NB4 (cell line): ENCODE data around the gene UBE2N.
A peak's percentile ranks its signal among the peaks of the same experiment; 100 is the strongest.
"Not testable (repeated sequence)": the region's sequence is repeated elsewhere in the genome, so short reads cannot be mapped to it uniquely, and the experiment has no call there.

Source experiments
- DNase-seq: peaks from one replicate; pipeline ENCODE4 v3.0.0; 2010; ENCODE audit warnings: low read depth
- H3K4me3 ChIP-seq: one replicate; pipeline ENCODE4 v1.5.1; 2011; ENCODE audit warnings: mild to moderate bottlenecking, low read depth, low read length, moderate library complexity
- CTCF ChIP-seq: IDR thresholded peaks from one replicate; pipeline ENCODE4 v1.5.1; 2012; ENCODE audit warnings: low read depth, low read length
- MYC ChIP-seq: IDR thresholded peaks from 2 replicates; pipeline ENCODE4 v1.6.1; 2011; ENCODE audit warnings: low read depth, low read length
- POLR2A ChIP-seq: IDR thresholded peaks from 2 replicates; pipeline ENCODE4 v1.6.1; 2011; ENCODE audit warnings: mild to moderate bottlenecking; ENCODE audit not compliant: insufficient read length; ENCODE audit errors: extremely low read depth
- TF ChIP-seq, protein P1 (sequence below): IDR thresholded peaks from 2 replicates; pipeline ENCODE4 v1.6.1; 2011; ENCODE audit warnings: low read depth, low read length

Gene UBE2N

DNA sequence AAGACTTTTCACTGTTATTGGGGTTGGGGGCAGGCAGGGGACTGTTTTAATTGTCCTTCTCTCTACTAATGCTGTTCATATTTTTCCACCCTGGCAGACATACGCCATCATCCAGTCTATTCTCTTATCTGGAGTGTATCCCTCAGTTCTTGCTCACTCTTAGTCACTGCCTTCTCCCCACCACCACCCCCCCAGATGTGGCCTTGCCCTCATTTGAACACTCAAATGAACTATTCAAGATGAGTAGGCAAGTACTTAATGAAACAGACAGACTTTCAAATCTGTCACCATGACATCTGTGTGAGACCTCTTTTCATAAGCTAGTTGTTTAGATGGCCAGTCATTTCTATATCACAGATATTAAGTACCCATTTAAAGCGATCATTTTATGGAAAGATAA lies 54.0 kb downstream of the UBE2N start:
- no peak for DNase-seq
- H3K4me3 ChIP-seq: no peak overlapping the region
- TF ChIP-seq POLR2A (no peak), CTCF (no peak), MYC (no peak)
- TF ChIP-seq, protein P1, sequence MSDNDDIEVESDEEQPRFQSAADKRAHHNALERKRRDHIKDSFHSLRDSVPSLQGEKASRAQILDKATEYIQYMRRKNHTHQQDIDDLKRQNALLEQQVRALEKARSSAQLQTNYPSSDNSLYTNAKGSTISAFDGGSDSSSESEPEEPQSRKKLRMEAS: no peak

DNA sequence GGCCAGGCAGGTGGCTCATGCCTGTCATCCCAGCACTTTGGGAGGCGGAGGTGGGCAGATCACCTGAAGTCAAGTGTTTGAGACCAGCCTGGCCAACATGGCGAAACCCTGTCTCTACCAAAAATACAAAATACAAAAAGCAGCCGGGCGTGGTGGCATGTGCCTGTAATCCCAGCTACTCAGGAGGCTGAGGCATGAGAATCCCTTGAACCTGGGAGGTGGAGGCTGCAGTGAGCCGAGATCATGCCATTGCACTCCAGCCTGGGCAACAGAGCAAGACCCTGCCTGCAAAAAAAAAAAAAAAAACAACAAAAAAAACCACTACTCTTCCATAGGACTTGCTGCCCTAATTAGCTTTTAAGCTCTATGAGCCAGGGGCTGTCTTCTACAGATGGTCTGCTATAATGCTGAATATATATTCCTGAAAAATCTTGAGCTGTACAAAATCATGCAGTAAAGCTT lies 59.7 kb downstream of the UBE2N start:
- DNase-seq: not testable (repeated sequence)
- H3K4me3 ChIP-seq: peak overlapping the region; percentile 85

GRCh38 chr12:93381161-93381975 lies 60.4 kb downstream of the UBE2N start:
- TF ChIP-seq, protein P1: no peak
- TF ChIP-seq MYC: no peak
- TF ChIP-seq POLR2A: no peak
- no peak for TF ChIP-seq CTCF
- H3K4me3 ChIP-seq: peak overlapping the region; percentile 85
- no peak for DNase-seq

- H3K4me3 ChIP-seq: peak overlapping the region; percentile 85
- peak; percentile 49 for DNase-seq
- no peak for TF ChIP-seq CTCF
- TF ChIP-seq, protein P1: no peak
- no peak for TF ChIP-seq MYC
These were observed 61.1 kb downstream of the UBE2N start for GRCh38 chr12:93380480-93381121.

DNA sequence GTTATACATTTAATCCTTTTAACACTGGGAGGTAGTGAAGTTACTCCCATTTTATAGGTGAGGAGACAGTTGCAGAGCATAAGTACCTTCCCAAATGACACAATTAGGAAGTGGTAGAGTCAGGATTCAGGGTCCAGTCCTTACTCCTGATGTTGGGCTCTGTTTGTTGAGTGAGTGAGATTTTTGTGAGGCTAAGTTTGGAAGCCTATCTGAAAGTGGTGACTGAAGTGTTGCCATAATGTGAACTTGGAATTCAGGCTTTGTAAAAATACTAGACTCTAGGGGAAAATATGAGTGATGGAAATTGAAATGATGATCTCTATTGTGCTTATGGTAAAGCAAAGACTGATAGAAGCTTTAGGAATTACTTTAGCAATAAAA lies 61.8 kb downstream of the UBE2N start:
- no peak for DNase-seq
- H3K4me3 ChIP-seq: peak overlapping the region; percentile 85
- no peak for TF ChIP-seq CTCF
- TF ChIP-seq, protein P1: no peak
- TF ChIP-seq POLR2A: no peak
- TF ChIP-seq MYC: no peak

GRCh38 chr12:93379326-93379980 lies 62.3 kb downstream of the UBE2N start:
- TF ChIP-seq MYC: no peak
- TF ChIP-seq CTCF: no peak
- TF ChIP-seq POLR2A: no peak
- TF ChIP-seq, protein P1: no peak
- peak overlapping the region; percentile 85 for H3K4me3 ChIP-seq
- peak; percentile 44 for DNase-seq
